MM.1S (cell line): ENCODE measurements around the gene KLHDC10.

Experiments
- DNase-seq: peaks from one replicate; pipeline ENCODE4 v3.0.0-alpha.2; 2015
- H2AFZ ChIP-seq: fragments of 300-600 bp; sonication (generic); 2 replicates; pipeline ENCODE4 v1.6.0; 2016; ENCODE audit warnings: antibody characterized with exemption, low read length
- H3F3A ChIP-seq: fragments of 300-600 bp; sonication (generic); 2 replicates; pipeline ENCODE4 v1.6.1; 2016; ENCODE audit warnings: mild to moderate bottlenecking, antibody characterized with exemption, low read length, moderate library complexity, mixed read lengths; ENCODE audit not compliant: insufficient read depth
- H3K27ac ChIP-seq: fragments of 300-600 bp; sonication (generic); 2 replicates; pipeline ENCODE4 v1.5.1; 2016; ENCODE audit warnings: mild to moderate bottlenecking, low read length
- H3K27me3 ChIP-seq: fragments of 300-600 bp; sonication (generic); replicated peaks from 2 replicates; pipeline ENCODE4 v1.6.0; 2016; ENCODE audit warnings: low read length; ENCODE audit not compliant: insufficient read depth
- H3K36me3 ChIP-seq: fragments of 300-600 bp; sonication (generic); replicated peaks from 2 replicates; pipeline ENCODE4 v1.6.1; 2016; ENCODE audit warnings: mild to moderate bottlenecking, low read length, mixed read lengths; ENCODE audit not compliant: insufficient read depth
- H3K4me1 ChIP-seq: fragments of 300-600 bp; sonication (generic); 2 replicates; pipeline ENCODE4 v1.6.1; 2016; ENCODE audit warnings: low read length, mixed read lengths
- H3K4me2 ChIP-seq: fragments of 300-600 bp; sonication (generic); 2 replicates; pipeline ENCODE4 v1.6.0; 2016; ENCODE audit warnings: low read depth, low read length
- H3K4me3 ChIP-seq: fragments of 300-600 bp; sonication (generic); 2 replicates; pipeline ENCODE4 v1.5.1; 2016; ENCODE audit warnings: low read length, mixed read lengths
- H3K79me2 ChIP-seq: fragments of 300-600 bp; sonication (generic); 2 replicates; pipeline ENCODE4 v1.6.1; 2016; ENCODE audit warnings: mixed run types, low read length, mixed read lengths
- H3K9ac ChIP-seq: fragments of 300-600 bp; sonication (generic); 2 replicates; pipeline ENCODE4 v1.6.1; 2016; ENCODE audit warnings: low read length, mixed read lengths
- H3K9me2 ChIP-seq: fragments of 300-600 bp; sonication (generic); replicated peaks from 2 replicates; pipeline ENCODE4 v1.6.1; 2016; ENCODE audit warnings: mild to moderate bottlenecking, low read length, mixed read lengths; ENCODE audit not compliant: insufficient read depth
- H3K9me3 ChIP-seq: fragments of 300-600 bp; sonication (generic); replicated peaks from 2 replicates; pipeline ENCODE4 v1.6.1; 2016; ENCODE audit warnings: mild to moderate bottlenecking, low read length, mixed read lengths; ENCODE audit not compliant: insufficient read depth
- H4K20me1 ChIP-seq: fragments of 300-600 bp; sonication (generic); 2 replicates; pipeline ENCODE4 v1.6.1; 2016; ENCODE audit warnings: mild to moderate bottlenecking, low read length, moderate library complexity, mixed read lengths; ENCODE audit not compliant: insufficient read depth
- CTCF ChIP-seq: fragments of 300-600 bp; sonication (generic); IDR thresholded peaks from 2 replicates; pipeline ENCODE4 v1.5.1; 2016; ENCODE audit warnings: antibody characterized with exemption, low read length, mixed read lengths
- EZH2 ChIP-seq: fragments of 300-600 bp; sonication (generic); optimal IDR thresholded peaks from 2 replicates; pipeline ENCODE3; 2017; ENCODE audit warnings: low read depth, mild to moderate bottlenecking, antibody characterized with exemption, low read length, mixed read lengths
- EZH2phosphoT487 ChIP-seq: fragments of 300-600 bp; sonication (generic); IDR thresholded peaks from 2 replicates; pipeline ENCODE4 v1.6.1; 2018; ENCODE audit warnings: antibody characterized with exemption, low read length

The KLHDC10 gene

GRCh38 chr7:130102588-130102987, 32.3 kb downstream of the KLHDC10 start:
- DNase-seq = no peak
- no peaks in the 10 kb centered on the region for H3K79me2 ChIP-seq
- no peak overlapping the region for H3K27ac ChIP-seq

GRCh38 chr7:130107949-130108674, 37.8 kb downstream of the KLHDC10 start:
- Histone ChIP-seq H3K27me3 (no peaks in the 10 kb centered on the region), H2AFZ (no peak overlapping the region), H3K9ac (no peak overlapping the region), H3K4me1 (peaks cover 18% of the 10 kb centered on the region), H3K9me3 (no peaks in the 10 kb centered on the region), H3K36me3 (no peaks in the 10 kb centered on the region), H3K4me2 (no peak overlapping the region), H3K79me2 (no peaks in the 10 kb centered on the region), H3K4me3 (no peak overlapping the region), H3F3A (0 out of 2 replicates have a peak, but pooled peaks cover 6% of the 10 kb centered on the region), H4K20me1 (no peaks in the 10 kb centered on the region), H3K9me2 (no peaks in the 10 kb centered on the region), H3K27ac (no peak overlapping the region)
- DNase-seq = no peak
- TF ChIP-seq CTCF (no peak), EZH2phosphoT487 (no peak), EZH2 (no peak)

More at GRCh38 chr7:130102588-130102987, 32.3 kb downstream of the KLHDC10 start:
- no peak overlapping the region for H3K4me2 ChIP-seq
- no peaks in the 10 kb centered on the region for H3K36me3 ChIP-seq
- no peaks in the 10 kb centered on the region for H3F3A ChIP-seq
- no peaks in the 10 kb centered on the region for H3K9me3 ChIP-seq
- H2AFZ ChIP-seq = no peak overlapping the region
- no peaks in the 10 kb centered on the region for H3K9me2 ChIP-seq
- no peaks in the 10 kb centered on the region for H3K27me3 ChIP-seq
- TF ChIP-seq EZH2 = no peak
- no peak for TF ChIP-seq CTCF
- H4K20me1 ChIP-seq = no peaks in the 10 kb centered on the region
- no peaks in the 10 kb centered on the region for H3K4me1 ChIP-seq
- no peak overlapping the region for H3K9ac ChIP-seq
- H3K4me3 ChIP-seq = no peak overlapping the region

- H3K4me1 ChIP-seq = peaks cover 22% of the 10 kb centered on the region
- H3K9ac ChIP-seq = no peak overlapping the region
- DNase-seq = no peak
- TF ChIP-seq EZH2 (no peak), CTCF (no peak)
- no peak overlapping the region for H3K4me3 ChIP-seq
- H3K36me3 ChIP-seq = no peaks in the 10 kb centered on the region
- H3K9me2 ChIP-seq = no peaks in the 10 kb centered on the region
- H3K27me3 ChIP-seq = no peaks in the 10 kb centered on the region
- no peaks in the 10 kb centered on the region for H4K20me1 ChIP-seq
- no peaks in the 10 kb centered on the region for H3K9me3 ChIP-seq
- H3F3A ChIP-seq = peaks cover 11% of the 10 kb centered on the region; the same call in 1 of the 2 replicates
- H3K79me2 ChIP-seq = no peaks in the 10 kb centered on the region
- no peak overlapping the region for H2AFZ ChIP-seq
- no peak overlapping the region for H3K4me2 ChIP-seq
- H3K27ac ChIP-seq = no peak overlapping the region
Measured at GRCh38 chr7:130108809-130109208, 38.5 kb downstream of the KLHDC10 start.
